Midbrain (tissue), 1 donor: ENCODE results near the gene INO80E.
"Not testable (repeated sequence)": the region's sequence is repeated elsewhere in the genome, so short reads cannot be mapped to it uniquely, and the experiment has no call there.

Experiments
- DNase-seq: peaks from one replicate; lab custom pipeline; 2025; lab: John Stamatoyannopoulos, UW

The INO80E gene

GRCh38 chr16:30031477-30031918 lies 35.5 kb downstream of the INO80E start:
- DNase-seq: no peak

GRCh38 chr16:30032083-30032819 lies 36.2 kb downstream of the INO80E start:
- peak; percentile 66 for DNase-seq

GRCh38 chr16:30033270-30033669 lies 37.2 kb downstream of the INO80E start:
- no peak for DNase-seq

- DNase-seq: no peak
Observed at GRCh38 chr16:30040221-30040620, 44.2 kb downstream of the INO80E start.

GRCh38 chr16:30040690-30041089 lies 44.6 kb downstream of the INO80E start:
- DNase-seq: not testable (repeated sequence)

GRCh38 chr16:30041841-30042240 lies 45.8 kb downstream of the INO80E start:
- DNase-seq: peak; percentile 12

- no peak for DNase-seq
Observed at GRCh38 chr16:30046178-30046577, 50.1 kb downstream of the INO80E start.

- DNase-seq: no peak
Observed at GRCh38 chr16:30046588-30046987, 50.5 kb downstream of the INO80E start.

GRCh38 chr16:30049871-30050270 lies 53.8 kb downstream of the INO80E start:
- peak; percentile 65 for DNase-seq

GRCh38 chr16:30051518-30051917 lies 55.5 kb downstream of the INO80E start:
- no peak for DNase-seq

- peak; percentile 86 for DNase-seq
Observed at GRCh38 chr16:30052671-30053372, 56.8 kb downstream of the INO80E start.

- no peak for DNase-seq
Observed at GRCh38 chr16:30053376-30054015, 57.5 kb downstream of the INO80E start.

GRCh38 chr16:30054451-30054850 lies 58.4 kb downstream of the INO80E start:
- DNase-seq: no peak

- no peak for DNase-seq
Observed at GRCh38 chr16:30054959-30055553, 59.0 kb downstream of the INO80E start.
